Gastrocnemius medialis (tissue), 4 donors: Measurements from ENCODE around the gene SNAP47.

Experiments used
- CTCF ChIP-seq, 5 experiments: fragments of 450-650 bp in 3 of 5; fragments of 200-600 bp in 2 of 5; sonication (generic) in 2 of 5; IDR thresholded peaks in 4 of 5; conservative IDR thresholded peaks in 1 of 5; 1 replicate in 4 of 5; 2 replicates in 1 of 5; pipeline ENCODE4 v1.5.1; 2016 to 2019; ENCODE audit warnings: antibody characterized with exemption in 5 of 5, mild to moderate bottlenecking in 3 of 5, moderate library complexity in 3 of 5
- POLR2A ChIP-seq, 2 donors: fragments of 450-650 bp; IDR thresholded peaks; one replicate each; pipeline ENCODE4 v1.6.1; 2017; ENCODE audit warnings: antibody characterized with exemption in 2 of 2, mild to moderate bottlenecking in 2 of 2, moderate library complexity in 2 of 2

- TF ChIP-seq POLR2A (IDR thresholded peaks at IDR 0.05) (no peak), CTCF (IDR thresholded peaks at IDR 0.05 in 4 of 5, conservative IDR thresholded peaks at IDR 0.05 in 1 of 5) (no peak)
Measured at GRCh38 chr1:227769936-227770494, 34.8 kb downstream of the SNAP47 start.
